ENCODE results near the gene HDLBP. TPM values are rescaled to one million over a fixed set of nuclear protein-coding genes. Genes with fewer than 3 reads are reported as not detected.

HDLBP gene
- total and polyA plus RNA-seq, 2 of the 4 experiments (the other 2 are of a cell fraction): 648 to 1,165 TPM

DNA sequence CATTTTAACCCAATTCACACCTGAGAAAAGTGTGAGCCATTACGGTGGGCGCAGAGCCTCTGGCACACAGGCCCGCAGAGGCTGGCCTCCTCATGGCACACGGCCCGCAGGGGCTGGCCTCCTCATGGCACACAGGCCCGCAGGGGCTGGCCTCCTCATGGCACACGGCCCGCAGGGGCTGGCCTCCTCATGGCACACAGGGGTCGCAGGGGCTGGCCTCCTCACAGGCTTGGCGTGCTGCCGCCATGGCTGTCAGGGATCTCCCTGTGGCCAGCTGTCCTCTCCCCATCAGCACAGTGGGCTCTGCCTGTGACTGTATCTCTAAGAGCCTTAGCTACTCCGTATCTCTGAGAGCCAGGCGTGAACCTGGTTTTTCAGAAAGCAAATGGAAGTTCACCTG is 102.4 kb downstream of the HDLBP start:
- Histone ChIP-seq H3K23ac (ENCODE audit: low read depth, low read length) (no peak overlapping the region), H3K4ac (ENCODE audit: low read depth, low read length) (no peak overlapping the region), H2BK5ac (ENCODE audit: low read depth, low read length, poor library complexity, severe bottlenecking) (no peak overlapping the region), H3K4me2 (ENCODE audit: low read depth, low read length) (no peak overlapping the region), H3K9ac (ENCODE audit: low read depth, low read length) (no peak overlapping the region), H3K56ac (ENCODE audit: extremely low read depth, insufficient read depth, low read length) (no peak overlapping the region), H3K14ac (replicated peaks; ENCODE audit: low read depth, low read length) (no peak overlapping the region), H3K4me3 (ENCODE audit: insufficient read depth, low read depth, low read length) (no peak overlapping the region), H3K27me3 (ENCODE audit: control insufficient read depth, insufficient read depth, low read length) (peaks cover 24% of the 10 kb centered on the region), H3K27ac (ENCODE audit: insufficient read depth, low read length) (no peak overlapping the region), H3K9me1 (ENCODE audit: insufficient read depth, low read length) (peaks cover 2% of the 10 kb centered on the region; the same call in 1 of the 2 replicates), H3K36me3 (ENCODE audit: control insufficient read depth, insufficient read depth, low read length) (no peaks in the 10 kb centered on the region), H4K8ac (ENCODE audit: low read depth in 2 of 2, low read length in 2 of 2) (no peak overlapping the region), H4K91ac (ENCODE audit: insufficient read depth, low read depth, low read length) (no peak overlapping the region), H3K18ac (ENCODE audit: low read depth, low read length) (no peak overlapping the region), H3K79me1 (ENCODE audit: low read depth in 1 of 2, low read length in 2 of 2) (no peaks in the 10 kb centered on the region), H2AK9ac (replicated peaks; ENCODE audit: low read depth, low read length, poor library complexity) (no peak overlapping the region), H3K4me1 (ENCODE audit: control insufficient read depth, insufficient read depth, low read length) (peaks cover 4% of the 10 kb centered on the region; the same call in 1 of the 2 replicates), H2BK20ac (ENCODE audit: low read depth, low read length) (no peak overlapping the region), H2AK5ac (ENCODE audit: low read depth, low read length) (no peak overlapping the region), H2BK15ac (ENCODE audit: low read depth, low read length) (no peak overlapping the region), H2AFZ (replicated peaks; ENCODE audit: low read length, poor library complexity) (no peak overlapping the region), H2BK120ac (ENCODE audit: low read depth, low read length) (no peak overlapping the region), H3K9me3 (ENCODE audit: control insufficient read depth, insufficient read depth, low read length) (no peaks in the 10 kb centered on the region), H4K20me1 (ENCODE audit: insufficient read depth, low read length) (peaks cover 4% of the 10 kb centered on the region; the same call in 1 of the 2 replicates), H4K5ac (ENCODE audit: low read depth, low read length) (no peak overlapping the region)
- ChIA-PET POLR2A (ENCODE audit: unreplicated experiment) (no interaction called here), CTCF (no interaction called here)
- DNase-seq (no peak), ATAC-seq (ENCODE audit: low read depth) (no peak)
- in situ Hi-C loops (cut with MboI; ENCODE audit: low sequenced_read_pairs): no loop called here
- 80% methylated on average over 5 of the region's 13 CpGs; no CpG with 5 or more reads in 1 of the 2 experiments for WGBS, 2 experiments (ENCODE audit: extremely low coverage in 2 of 2, insufficient read length in 1 of 2)
- no peak for TF ChIP-seq FOS (IDR thresholded peaks at IDR 0.05; ENCODE audit: low read depth, low read length)
- TF ChIP-seq MAFK (IDR thresholded peaks at IDR 0.05; ENCODE audit: low read depth, low read length): no peak
- no peak for TF ChIP-seq MAZ (IDR thresholded peaks at IDR 0.05; ENCODE audit: borderline replicate concordance, low read depth, low read length)
- BruUV-seq (replicated peaks): no TSS peak
- dilution Hi-C loops (cut with HindIII; ENCODE audit: low sequenced_read_pairs, unreplicated experiment): no loop called here
- intact Hi-C loops (cut with micrococcal nuclease): no loop called here
